Measurements from ENCODE around the gene LRRC63.
"Not testable (repeated sequence)": the region's sequence is repeated elsewhere in the genome, so short reads cannot be mapped to it uniquely, and the experiment has no call there.

LRRC63 gene

DNA sequence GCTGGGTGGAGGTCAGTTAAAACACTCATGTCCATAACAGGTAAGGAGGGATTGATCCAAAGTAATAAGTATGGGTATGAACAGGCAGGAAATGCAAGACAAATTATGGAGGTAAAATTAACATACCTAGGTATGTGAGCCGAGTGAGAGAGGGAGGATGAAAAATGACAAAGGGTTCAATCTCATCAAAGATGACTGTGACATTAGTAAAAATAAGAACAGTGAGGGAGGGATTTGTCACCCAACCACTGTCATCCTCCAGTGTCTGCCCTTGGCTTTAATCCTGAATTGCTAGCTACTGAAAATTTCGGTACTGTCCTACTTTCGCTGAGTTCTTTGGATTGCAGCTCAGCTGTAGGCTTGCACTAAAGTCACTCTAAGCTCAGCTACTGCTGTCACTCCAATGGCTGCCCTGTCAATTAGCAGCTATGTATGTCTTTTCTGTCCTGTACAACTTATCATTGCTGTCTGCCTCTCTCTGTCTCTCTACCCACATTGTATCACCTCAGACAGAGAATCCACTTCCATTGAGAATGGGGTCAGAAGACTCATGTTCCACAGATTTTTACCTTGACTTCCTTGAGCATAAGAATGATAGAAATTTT lies 62.5 kb downstream of the LRRC63 start:
- DNase-seq = no peak

DNA sequence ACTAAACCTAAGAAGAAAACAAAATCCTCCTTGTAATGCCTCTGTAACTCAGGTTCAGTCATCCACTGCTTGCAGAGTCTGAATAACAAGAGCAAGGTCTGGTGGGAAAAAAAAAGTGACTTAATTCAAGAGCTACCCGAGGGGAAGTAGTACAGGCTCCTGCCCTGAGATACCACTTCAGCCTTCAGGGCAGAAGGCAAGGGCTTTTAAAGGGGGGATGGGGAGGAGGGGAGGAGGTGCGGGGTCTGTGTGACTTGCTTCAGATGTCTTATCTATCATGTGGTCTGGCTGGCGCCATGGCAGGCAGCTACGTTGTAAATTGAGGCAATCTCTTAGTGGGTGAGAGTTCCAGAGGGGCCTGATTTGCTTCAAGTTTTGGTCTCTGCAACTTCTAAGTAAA lies 66.7 kb downstream of the LRRC63 start:
- no peak for DNase-seq

DNA sequence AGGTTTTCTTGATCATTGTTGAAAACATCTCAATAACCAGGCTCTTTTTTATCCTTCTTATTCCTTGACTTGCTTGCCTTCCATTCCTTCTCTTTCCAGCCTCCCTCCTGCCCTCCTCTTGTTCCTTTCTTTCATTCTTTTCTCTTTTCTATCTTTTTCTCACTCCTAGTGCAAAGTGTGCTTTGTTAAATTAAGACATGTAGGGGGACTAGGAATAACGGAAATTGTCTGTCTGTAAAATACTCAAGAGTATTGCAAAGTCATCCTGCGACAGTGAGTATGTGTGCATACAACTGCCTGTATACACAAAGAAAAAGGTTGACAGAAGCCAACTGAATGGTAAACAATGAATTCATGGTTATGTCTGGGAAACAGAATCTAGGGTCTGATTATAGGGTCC lies 70.1 kb downstream of the LRRC63 start:
- no peak for DNase-seq

DNA sequence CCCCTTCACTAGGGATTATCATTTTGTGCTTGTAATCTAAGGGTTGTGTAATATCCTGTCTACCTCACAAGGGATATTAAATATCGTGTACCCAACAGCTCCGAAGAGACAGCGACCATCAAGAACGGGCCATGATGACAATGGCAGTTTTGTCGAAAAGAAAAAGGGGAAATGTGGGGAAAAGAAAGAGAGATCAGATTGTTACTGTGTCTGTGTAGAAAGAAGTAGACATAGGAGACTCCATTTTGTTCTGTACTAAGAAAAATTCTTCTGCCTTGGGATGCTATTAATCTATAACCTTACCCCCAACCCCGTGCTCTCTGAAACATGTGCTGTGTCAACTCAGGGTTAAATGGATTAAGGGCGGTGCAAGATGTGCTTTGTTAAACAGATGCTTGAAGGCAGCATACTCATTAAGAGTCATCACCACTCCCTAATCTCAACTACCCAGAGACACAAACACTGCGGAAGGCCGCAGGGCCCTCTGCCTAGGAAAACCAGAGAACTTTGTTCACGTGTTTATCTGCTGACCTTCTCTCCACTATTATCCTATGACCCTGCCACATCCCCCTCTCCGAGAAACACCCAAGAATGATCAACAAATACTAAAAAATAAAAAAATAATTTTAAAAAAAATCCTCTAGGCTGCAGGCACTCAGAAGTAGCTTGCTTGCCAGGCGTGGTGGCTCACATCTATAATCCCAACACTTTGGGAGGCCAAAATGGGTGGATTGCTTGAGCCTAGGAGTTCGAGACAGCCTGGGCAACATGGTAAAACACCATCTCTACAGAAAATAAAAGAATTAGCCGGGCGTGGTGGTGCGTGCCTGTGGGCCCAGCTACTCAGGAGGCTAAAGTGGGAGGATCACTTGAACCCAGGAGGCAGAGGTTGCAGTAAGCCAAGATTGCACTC lies 72.4 kb downstream of the LRRC63 start:
- DNase-seq = not testable (repeated sequence)

DNA sequence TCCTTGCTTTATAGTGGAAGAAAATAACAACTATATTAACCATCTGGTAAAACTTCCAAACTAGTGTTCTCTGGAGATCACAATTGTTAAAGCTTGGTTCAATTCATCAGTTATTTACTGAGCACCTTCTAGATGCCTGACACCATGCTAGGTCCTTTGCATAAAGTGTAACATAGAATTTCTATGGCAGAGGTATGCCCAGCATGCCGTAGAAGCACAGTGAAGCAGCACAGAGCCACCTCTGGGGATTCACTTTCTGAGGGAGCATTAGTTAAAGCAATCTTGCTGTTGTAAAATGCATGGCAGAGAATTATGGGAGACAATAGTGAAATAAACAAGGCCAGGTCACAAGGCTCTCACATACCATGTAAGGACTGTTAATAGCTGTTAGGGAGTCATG lies 75.2 kb downstream of the LRRC63 start:
- no peak for DNase-seq

DNA sequence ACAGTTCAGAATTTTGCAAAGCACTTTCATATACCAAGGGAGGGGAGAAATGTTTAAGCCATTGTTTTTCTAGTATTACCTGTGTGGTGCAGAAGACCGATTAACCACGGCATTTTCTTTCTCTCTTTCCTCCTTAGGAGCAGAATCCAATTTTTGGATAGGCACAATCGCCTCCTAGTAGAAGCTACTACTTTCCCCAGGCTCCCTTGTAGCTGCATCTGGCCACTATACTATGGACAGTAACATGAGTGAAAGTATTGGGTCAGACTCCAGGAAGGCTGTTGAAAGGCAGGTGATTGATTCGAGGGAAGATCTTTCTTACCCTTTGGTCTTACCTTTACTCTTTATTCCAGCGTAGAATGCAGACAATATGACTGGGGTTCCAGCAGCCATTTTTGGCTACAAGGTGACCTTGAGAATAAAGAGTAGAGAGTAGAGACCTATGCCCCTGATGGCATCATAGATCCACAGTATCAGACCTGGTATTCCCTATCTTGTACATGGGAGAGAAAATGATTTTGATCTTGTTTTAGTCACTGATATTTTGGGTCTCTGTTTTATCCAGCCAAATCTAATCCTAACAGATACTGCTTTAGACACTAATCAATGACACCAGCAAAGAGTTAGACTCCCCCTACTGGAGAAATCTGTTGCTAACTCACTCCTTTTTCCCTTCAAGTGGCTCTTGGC lies 77.0 kb downstream of the LRRC63 start:
- DNase-seq = no peak

DNA sequence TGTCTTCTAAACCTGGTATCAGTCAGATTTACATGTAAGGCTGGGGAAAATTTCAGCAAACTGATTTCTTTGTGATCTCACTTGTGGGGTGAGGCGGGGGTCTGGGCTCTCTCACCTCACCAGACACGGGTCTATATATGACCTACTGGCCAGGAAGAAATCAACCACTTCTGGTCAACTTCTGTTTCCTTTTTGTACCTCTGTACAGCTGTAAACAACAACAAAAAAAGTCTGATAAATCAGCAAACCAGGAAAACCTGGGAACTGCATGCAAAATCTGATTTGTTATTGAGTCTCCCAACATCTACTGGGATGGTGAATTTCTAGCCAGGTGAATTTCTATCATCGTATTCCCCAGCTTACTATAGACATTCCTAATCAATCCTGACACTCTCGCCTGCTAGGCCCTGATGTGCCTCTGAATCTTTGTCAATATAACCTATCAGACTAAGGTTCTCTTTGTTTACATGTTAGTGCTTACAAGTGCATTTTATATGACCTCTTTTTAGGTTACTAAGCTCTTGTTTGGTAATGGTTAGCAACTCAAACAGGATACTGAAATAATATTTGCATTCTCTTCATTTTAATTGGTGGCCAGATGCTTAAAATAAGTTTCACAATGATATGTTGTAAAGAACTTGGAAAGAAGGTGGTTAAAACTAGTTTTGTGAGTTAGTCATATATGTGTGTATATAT lies 77.7 kb downstream of the LRRC63 start:
- no peak for DNase-seq

DNA sequence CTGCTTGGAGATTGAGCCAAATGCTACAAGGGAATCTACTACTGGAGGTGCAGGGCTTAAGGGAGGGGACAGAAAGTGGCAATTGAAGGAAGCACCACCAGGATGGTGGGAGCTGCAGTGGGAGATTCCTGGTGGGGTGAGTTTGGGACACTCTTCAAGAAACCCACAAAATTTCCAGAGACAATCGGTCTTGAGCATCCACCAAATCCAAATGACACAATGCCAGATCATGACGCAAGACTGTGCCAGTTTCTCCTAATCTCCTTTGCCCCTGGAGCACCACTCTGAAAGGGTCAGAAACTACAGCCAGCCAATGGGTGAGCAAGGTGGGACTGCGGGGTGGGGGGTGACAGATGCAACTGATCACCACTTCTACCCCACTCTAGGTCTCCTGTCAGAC lies 78.7 kb downstream of the LRRC63 start:
- DNase-seq = no peak

DNA sequence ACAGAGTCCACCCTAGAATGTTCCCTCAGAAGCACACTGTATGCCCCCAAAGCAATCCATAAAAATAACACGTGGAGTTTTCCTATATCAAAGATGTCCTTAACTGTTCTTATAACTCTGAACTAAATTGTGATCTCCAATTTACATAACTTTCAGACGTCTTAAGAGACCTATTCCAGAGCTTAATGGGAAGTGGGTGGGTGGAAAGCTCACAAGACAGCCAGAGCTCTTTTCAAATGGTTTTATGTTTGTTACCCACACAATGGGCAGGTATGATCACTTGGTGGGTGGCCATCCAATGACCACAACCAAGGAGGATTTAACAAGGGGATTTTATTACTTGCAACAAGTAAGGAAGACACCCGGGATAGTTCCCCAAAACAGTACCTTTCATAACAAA lies 81.7 kb downstream of the LRRC63 start:
- DNase-seq = no peak

DNA sequence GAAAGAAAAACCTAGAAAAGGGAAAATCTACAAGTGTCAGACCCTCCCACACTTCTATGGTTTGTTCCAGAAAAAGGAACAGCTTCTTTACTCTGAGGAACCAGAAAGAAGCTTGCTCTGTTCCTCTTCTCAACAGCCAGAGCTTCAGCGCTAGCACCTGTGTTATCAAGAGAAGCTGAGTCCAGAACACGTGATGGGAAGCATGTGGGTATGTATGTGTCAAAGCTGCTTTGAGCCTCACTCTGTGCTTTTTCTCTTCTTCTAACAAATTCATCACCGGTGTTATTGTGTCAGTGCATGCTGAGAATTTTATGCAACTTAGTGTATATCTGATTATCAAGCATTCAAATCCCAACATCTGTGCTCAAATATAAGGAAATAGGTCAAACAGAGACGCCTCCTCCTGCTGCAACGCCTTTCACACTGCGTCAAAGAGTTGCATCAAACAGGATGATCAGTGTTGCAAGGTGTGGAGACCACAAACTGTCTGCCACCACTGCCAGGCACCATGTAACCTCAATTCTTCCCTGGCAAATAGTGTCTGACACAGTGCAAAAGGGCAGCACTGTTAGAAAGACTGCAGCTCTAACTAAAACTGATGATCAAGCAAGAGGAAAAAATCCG lies 83.9 kb downstream of the LRRC63 start:
- DNase-seq = peak; percentile 58

DNA sequence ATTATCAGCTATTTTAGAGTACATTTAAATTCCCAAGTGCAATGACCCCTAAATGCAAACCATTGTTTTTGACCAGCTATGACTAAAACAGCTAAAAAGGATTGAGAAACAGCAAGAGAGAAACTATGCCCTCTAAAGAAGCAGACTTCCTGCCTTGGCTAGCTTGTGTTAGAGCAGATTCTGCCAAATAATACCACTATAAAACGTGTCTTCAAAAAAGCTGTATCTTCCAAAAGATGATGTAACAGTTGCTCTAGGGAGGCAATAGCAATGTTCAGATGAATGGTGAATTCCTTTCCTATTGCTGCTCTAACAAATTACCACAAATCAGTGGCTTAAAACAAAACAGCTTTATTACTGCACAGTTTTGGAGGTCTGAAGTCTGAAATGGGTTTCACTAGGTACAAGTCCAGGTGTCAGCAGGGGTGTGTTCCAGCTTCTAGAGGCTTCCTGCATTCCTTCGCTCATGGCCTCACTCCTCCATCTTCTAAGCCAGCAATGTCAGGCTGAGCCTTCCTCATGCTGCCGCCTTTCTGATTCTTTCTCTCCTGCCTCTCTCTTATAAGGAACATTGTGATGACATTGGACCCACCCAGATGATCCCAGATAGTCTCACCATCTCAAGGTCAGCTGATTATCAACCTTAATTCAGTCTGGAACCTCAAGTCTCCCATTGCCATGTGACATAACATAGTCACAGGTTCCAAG lies 84.5 kb downstream of the LRRC63 start:
- no peak for DNase-seq

DNA sequence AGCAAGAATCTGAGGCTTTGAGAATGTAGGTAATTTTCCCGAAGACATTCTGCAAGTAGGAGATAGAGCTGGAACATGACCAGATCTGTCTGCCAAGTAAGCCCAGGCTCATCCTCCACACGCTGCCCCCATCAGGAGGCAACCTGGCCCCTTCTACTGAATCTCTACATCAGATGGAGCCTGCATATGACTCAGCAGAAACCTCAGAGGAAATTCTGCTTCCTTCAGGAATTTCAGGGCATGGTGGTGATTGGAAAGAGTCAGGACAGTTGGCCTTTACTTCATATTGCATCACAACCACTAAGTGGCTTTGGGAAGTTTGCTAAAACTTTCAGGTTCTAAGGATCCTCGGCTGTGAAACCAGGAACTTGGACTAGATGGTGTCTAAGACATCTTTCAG lies 85.2 kb downstream of the LRRC63 start:
- DNase-seq = no peak

DNA sequence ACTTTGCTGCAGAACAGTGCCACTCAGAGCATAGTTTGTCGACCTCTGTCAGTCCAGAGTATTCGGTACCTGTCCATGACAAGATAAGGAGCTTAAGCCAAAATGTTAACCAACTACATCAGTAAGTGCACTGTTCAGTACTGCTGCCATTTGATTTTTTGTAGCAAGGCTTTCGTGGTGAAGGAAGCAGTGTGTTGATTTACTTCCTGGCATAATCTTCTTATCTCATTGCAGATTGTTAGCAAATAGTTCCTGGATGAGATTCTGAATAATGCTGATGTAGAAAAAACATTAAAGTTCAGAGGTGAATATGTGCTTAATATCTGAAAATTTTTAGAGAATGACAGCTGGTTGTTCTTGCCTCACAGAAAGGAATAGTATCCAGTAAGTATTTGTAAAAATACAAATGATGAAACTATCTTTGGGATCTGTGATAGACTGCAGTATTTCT lies 85.7 kb downstream of the LRRC63 start:
- DNase-seq = no peak

DNA sequence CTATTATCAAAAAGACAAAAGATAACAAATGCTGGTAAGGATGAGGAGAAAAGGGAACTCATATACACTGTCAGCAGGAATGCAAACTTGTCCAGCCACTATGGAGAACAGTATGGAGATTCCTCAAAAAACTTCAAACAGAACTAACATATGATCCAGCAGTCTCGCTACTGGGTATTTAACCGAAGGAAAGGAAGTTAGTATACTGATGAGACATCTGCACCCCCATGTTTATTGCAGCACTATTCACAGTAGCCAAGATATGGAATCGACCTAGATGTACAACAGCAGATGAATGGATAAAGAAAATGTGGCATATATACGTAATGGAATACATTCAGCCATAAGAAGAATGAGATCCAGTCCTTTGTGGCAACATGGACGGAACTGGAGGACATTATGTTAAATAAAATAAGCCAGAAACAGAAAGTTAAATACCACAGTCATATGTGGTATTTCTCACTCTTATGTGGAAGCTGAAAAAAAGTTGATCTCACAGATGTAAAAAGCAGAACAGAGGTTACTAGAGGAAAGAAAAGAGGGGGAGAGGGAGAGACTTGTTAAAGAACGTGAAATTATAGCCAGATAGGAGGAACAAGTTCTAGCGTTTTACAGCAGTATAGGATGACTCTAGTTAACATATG lies 92.1 kb downstream of the LRRC63 start:
- no peak for DNase-seq

DNA sequence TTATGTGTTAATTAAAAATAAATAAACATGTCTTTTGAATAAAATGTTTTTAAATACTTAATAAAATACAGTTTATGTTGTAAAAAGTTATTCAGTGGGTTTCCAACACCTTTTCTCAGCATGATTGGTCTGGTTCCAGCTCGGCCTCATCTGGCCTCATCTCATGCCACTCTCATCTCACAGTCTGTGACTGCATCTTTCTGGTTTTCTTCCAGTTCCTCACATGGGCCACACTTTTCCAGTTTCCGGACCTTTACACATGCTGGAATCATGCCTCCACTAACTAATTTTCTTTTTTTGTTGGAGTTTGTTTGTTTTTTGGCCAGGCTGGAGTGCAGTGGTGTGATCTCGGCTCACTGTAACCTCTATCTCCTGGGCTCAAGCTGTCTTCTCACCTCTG lies 92.8 kb downstream of the LRRC63 start:
- no peak for DNase-seq

DNA sequence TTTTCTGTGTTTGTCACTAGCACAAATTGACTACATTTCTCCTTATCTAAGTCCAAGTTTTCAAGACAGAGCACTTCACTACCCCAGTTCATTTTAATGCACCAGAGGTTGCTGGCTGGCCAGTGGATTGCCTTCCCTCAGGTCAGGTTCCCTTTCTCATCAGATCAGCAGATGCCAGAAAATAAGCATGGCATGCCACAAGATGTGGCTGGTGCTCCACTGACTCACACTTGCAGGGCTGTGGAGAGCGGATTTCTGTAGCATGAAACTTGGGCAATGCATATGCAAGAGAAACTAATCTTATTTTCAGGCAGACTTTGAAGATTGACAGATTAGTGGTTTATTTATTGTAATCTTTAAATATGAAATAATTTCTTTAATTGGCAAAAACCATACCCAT lies 95.8 kb downstream of the LRRC63 start:
- DNase-seq = no peak

DNA sequence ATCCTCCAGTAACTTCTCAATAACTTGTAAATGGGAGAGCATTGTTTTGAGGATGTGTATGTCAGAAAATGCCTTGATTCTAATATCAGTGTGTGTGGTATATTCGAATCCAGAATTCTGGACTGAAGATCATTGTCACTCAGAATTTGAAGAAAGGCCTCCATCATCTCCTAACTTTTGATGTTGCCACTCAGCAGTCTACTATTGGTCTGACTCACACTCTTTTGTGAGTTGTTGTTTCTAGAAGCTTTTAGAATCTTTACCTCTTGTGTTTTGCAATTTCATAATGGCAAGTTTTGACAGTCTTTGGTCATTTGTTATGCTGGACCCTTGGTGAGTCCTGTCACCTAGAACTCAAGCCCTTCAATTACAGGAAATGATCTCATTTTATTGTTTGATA lies 98.3 kb downstream of the LRRC63 start:
- no peak for DNase-seq

DNA sequence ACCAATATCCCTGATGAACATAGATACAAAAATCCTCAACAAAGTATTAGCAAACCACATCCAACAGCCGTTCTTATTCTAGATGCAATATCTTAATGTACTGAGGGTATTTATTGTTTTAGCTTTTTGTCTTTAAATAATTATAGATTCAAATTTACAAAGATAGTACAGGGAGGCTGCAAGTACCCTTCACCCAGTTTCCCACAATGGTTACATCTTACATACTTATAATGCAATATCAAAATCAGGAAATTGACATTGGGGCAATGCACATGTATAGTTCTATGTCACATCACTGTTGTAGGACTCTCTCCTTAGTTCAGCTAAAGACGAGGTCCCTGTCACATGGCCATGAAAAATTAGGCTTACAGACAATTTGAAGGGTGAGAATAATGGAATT lies 99.5 kb downstream of the LRRC63 start:
- no peak for DNase-seq

DNA sequence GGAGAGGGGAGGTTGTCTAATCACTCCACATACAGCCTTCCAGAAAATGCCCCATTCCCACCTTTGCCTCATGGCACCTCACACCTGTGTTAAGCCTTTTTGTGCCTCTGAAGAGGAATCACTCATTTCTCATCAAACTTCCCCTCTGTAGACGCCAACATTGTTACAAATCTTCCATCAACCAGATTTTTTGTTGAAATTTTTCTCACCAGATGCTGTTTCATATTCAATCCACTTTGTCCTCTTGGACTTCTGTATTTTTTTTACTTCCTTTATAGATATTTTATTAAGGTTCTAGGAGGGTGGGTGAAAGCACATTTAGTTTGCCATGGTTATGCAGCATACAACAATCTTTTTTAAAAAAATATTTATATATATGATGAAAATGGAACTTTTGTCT lies 101.3 kb downstream of the LRRC63 start:
- DNase-seq = no peak

DNA sequence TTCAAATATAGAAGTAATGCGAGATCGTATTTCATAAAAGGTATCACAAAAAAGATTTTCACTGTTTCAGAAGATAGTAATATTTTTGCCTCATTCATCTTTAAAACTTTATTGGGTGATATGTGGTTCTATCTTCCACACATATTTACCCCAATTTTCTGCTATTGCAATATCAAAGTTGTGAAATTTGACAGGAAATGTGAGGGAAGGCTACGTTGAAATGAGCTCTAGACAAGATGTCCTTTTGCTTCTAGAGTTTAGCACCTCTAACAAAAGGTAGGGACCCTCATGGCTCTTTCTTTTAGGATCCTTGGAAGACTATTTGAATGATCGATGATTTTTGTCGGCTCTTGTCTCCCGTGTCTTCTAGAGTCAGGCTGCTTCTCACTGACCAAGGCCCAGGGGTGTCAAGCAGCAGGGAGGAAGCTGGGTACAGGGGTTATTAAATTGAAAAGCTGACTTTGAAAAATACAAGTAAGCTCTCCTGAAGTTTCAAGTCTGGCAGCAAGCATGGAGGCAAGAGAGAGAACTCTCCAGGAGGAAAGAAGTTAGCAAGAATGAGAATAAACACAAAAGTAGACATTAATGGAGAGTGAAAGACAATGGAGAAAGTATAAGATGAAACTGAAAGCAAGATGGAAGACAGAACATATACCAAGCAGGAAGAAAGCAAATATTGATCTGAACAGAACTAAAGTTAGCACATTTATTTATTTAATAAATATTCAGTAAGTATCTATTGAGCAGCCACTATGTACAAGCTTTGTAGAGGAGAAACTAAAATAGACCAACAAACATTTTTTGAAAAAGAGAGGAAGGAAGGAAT lies 101.9 kb downstream of the LRRC63 start:
- no peak for DNase-seq

DNA sequence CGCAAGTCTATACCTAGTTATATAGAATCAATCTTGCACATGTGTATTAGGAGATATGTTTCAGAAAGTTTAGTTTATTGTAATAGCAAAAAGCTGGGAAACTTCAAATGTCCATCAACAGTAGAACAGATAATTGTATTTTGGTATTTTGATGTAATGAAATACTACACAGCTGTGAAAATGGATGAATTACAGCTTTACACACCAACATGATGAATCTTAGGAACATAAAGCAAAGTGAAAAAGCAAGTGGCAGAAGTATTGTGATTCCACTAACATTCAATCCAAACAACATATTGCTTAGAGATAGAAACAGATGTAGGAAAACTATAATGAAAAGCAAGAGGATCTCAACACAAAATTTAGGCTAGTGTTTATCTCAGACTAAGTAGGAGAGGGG lies 102.9 kb downstream of the LRRC63 start:
- no peak for DNase-seq
